ENCODE data around the gene GRXCR1.
A peak's percentile ranks its signal among the peaks of the same experiment; 100 is the strongest.

The GRXCR1 gene

GRCh38 chr4:42892413-42892812 lies at the start of gene GRXCR1:
Gene GRXCR1, plus strand, starts transcription at chr4:42892713. Its CDS starts 554 bp downstream, at chr4:42893267.
- DNase-seq, result no peak

GRCh38 chr4:42843694-42844093 lies 48.8 kb upstream of the GRXCR1 start:
- DNase-seq, result no peak

GRCh38 chr4:42844422-42845070 lies 48.0 kb upstream of the GRXCR1 start:
- DNase-seq, result no peak

GRCh38 chr4:42845586-42845985 lies 46.9 kb upstream of the GRXCR1 start:
- no peak for DNase-seq

GRCh38 chr4:42855779-42856178 lies 36.7 kb upstream of the GRXCR1 start:
- DNase-seq, result no peak

GRCh38 chr4:42865572-42866189 lies 26.8 kb upstream of the GRXCR1 start:
- DNase-seq, result peak; percentile 42

GRCh38 chr4:42871261-42871660 lies 21.3 kb upstream of the GRXCR1 start:
- no peak for DNase-seq

- DNase-seq, result no peak
Observed at GRCh38 chr4:42871671-42872290, 20.7 kb upstream of the GRXCR1 start.

- no peak for DNase-seq
Observed at GRCh38 chr4:42878863-42879262, 13.7 kb upstream of the GRXCR1 start.

- no peak for DNase-seq
Observed at GRCh38 chr4:42881253-42881652, 11.3 kb upstream of the GRXCR1 start.

GRCh38 chr4:42891644-42892043 lies 869 bp upstream of the GRXCR1 start:
- no peak for DNase-seq

- no peak for DNase-seq
Observed at GRCh38 chr4:42895452-42895851, 2.9 kb downstream of the GRXCR1 start.

GRCh38 chr4:42904986-42905385 lies 12.5 kb downstream of the GRXCR1 start:
- DNase-seq, result no peak

- no peak for DNase-seq
Observed at GRCh38 chr4:42905591-42905990, 13.1 kb downstream of the GRXCR1 start.

GRCh38 chr4:42906341-42906740 lies 13.8 kb downstream of the GRXCR1 start:
- DNase-seq, result no peak

- DNase-seq, result no peak
Observed at GRCh38 chr4:42906891-42907759, 14.6 kb downstream of the GRXCR1 start.

- DNase-seq, result no peak
Observed at GRCh38 chr4:42910459-42910858, 17.9 kb downstream of the GRXCR1 start.

GRCh38 chr4:42914937-42915336 lies 22.4 kb downstream of the GRXCR1 start:
- no peak for DNase-seq

GRCh38 chr4:42915484-42915883 lies 23.0 kb downstream of the GRXCR1 start:
- DNase-seq, result no peak

GRCh38 chr4:42917296-42917695 lies 24.8 kb downstream of the GRXCR1 start:
- no peak for DNase-seq

- DNase-seq, result no peak
Observed at GRCh38 chr4:42923431-42923830, 30.9 kb downstream of the GRXCR1 start.

- DNase-seq, result no peak
Observed at GRCh38 chr4:42925921-42926320, 33.4 kb downstream of the GRXCR1 start.

- no peak for DNase-seq
Observed at GRCh38 chr4:42927946-42928345, 35.4 kb downstream of the GRXCR1 start.

Measured in activated gamma-delta T cell treated with Interleukin-2 at 50 U/mL for 16 hours (primary cell).